Measurements from ENCODE around the gene MMP17. TPM values are rescaled to one million over a fixed set of nuclear protein-coding genes. Genes with fewer than 3 reads are reported as not detected.
"Not testable (repeated sequence)": the region's sequence is repeated elsewhere in the genome, so short reads cannot be mapped to it uniquely, and the experiment has no call there.

The MMP17 gene
- total RNA-seq, 4 donors from 2014 or later = 0.38 to 10.1 (median 4.1) TPM

- 81 to 89% methylated on average over 5 of the region's 5 CpGs for WGBS, 2 donors
- Histone ChIP-seq H3K27ac (no peak overlapping the region), H3K4me1 (peaks cover 0 to 11% of the 10 kb centered on the region in 2 donors)
Observed at GRCh38 chr12:131805421-131805820, 22.8 kb upstream of the MMP17 start.

DNA sequence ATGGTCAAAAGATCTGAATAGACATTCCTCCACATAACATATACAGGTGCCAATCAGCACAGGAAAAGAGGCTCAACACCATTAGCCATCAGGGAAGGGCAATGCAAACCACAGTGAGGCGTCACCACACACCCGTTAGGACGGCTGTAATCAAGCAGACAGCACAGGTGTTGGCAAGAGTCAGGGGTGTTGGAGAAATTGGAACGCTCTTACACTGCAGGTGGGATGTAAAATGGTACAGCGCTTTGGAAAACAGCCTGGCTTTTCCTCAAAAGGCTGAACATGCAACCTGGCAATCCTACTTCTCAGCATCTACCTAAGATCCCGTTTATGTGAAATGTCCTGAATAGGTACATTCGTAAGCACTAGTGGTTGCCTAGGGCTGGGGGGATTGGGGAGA, 21.5 kb upstream of the MMP17 start:
- H3K9me3 ChIP-seq = no peaks in the 10 kb centered on the region
- no peak overlapping the region for H3K4me3 ChIP-seq (replicated peaks in 1 of 3)
- no peak for TF ChIP-seq CTCF (IDR thresholded peaks at IDR 0.05)
- no peak for TF ChIP-seq POLR2A (IDR thresholded peaks at IDR 0.05)
- no peaks in the 10 kb centered on the region for H3K36me3 ChIP-seq
- DNase-seq = no peak
- 79 to 82% methylated on average over 7 of the region's 7 CpGs for WGBS, 2 donors
- no peak overlapping the region for H3K27ac ChIP-seq
- H3K27me3 ChIP-seq = no peaks in the 10 kb centered on the region
- intact Hi-C loops (cut with DNase I) = no loop called here
- peaks cover 0 to 11% of the 10 kb centered on the region in 2 donors for H3K4me1 ChIP-seq

More at GRCh38 chr12:131805421-131805820, 22.8 kb upstream of the MMP17 start:
- intact Hi-C loops (cut with DNase I) = no loop called here
- DNase-seq = no peak
- H3K4me3 ChIP-seq (replicated peaks in 1 of 3) = no peak overlapping the region
- no peak for TF ChIP-seq POLR2A (IDR thresholded peaks at IDR 0.05)
- TF ChIP-seq CTCF (IDR thresholded peaks at IDR 0.05) = no peak
- no peaks in the 10 kb centered on the region for H3K9me3 ChIP-seq
- H3K36me3 ChIP-seq = no peaks in the 10 kb centered on the region
- no peaks in the 10 kb centered on the region for H3K27me3 ChIP-seq

DNA sequence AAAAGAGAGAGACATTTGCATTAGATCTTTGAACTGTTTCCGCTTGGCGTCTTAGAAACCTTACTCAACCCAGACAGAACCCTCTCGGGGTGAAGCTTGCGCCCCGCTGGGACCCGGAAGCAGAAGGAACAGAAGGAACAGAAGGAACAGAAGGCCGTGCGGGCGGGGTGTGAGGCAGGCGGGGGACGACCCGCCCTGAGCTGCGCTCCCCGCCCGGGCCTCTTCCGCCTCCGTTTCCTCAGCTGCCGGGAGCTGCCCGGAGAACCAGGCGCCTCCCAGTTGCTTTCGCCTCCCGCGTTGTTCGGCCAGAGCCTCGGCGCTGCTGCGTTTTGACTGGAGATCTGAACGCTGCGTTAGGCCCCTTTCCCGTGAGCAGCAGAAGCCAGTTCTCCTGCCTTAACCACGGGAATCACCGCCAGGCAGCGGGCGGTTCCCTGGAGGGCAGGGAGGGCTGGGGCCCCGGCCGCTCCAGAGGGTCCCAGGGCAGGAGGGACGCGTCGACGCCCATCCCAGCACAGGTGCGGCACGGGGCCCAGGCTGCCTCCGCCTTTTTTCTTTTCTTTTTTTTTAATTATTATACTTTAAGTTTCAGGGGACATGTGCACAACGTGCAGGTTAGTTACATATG, 19.3 kb upstream of the MMP17 start:
- Histone ChIP-seq H3K27me3 (no peaks in the 10 kb centered on the region), H3K27ac (no peak overlapping the region), H3K9me3 (no peaks in the 10 kb centered on the region), H3K36me3 (no peaks in the 10 kb centered on the region), H3K4me3 (replicated peaks in 1 of 3) (no peak overlapping the region), H3K4me1 (peaks cover 0 to 7% of the 10 kb centered on the region in 2 donors)
- intact Hi-C loops (cut with DNase I) = no loop called here
- WGBS, 2 donors = 81 to 86% methylated on average over 44 of the region's 44 CpGs
- TF ChIP-seq POLR2A (IDR thresholded peaks at IDR 0.05) = no peak
- TF ChIP-seq CTCF (IDR thresholded peaks at IDR 0.05) = no peak
- no peak for DNase-seq

DNA sequence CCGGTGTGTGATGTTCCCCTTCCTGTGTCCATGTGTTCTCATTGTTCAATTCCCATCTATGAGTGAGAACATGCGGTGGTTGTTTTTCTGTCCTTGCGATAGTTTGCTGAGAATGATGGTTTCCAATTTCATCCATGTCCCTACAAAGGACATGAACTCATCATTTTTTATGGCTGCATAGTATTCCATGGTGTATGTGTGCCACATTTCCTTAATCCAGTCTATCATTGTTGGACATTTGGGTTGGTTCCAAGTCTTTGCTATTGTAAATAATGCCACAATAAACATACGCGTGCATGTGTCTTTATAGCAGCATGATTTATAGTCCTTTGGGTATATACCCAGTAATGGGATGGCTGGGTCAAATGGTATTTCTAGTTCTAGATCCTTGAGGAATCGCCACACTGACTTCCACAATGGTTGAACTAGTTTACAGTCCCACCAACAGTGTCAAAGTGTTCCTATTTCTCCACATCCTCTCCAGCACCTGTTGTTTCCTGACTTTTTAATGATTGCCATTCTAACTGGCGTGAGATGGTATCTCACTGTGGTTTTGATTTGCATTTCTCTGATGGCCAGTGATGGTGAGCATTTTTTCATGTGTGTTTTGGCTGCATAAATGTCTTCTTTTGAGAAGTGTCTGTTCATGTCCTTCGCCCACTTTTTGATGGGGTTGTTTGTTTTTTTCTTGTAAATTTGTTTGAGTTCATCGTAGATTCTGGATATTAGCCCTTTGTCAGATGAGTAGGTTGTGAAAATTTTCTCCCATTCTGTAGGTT, 18.5 kb upstream of the MMP17 start:
- H3K4me1 ChIP-seq; H3K4me3 ChIP-seq (replicated peaks in 1 of 3); H3K27me3 ChIP-seq; intact Hi-C loops (cut with DNase I); DNase-seq; H3K9me3 ChIP-seq; H3K27ac ChIP-seq; H3K36me3 ChIP-seq: not testable (repeated sequence)
- 92 to 96% methylated on average over 9 of the region's 9 CpGs for WGBS, 2 donors

DNA sequence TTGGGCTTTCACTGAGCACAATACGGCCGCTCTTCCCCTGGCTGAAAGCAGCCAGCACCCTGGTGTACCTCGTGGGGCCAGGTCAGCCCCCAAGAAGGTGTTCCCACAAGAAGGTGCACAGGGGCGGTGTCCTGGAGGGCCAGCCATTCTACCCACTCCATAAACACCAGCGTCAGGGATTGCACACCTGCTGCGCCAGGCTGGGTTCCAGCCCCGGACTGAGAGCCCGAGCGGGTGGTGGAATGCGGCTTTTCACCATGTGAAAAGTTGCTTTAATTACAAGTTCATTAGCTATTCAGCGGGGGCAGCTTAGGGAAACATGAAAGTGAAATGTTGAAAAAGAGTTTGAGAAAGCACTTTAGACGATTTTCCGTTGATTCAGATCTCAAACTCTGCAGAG, 17.5 kb upstream of the MMP17 start:
- intact Hi-C loops (cut with DNase I) = no loop called here
- WGBS, 2 donors = 55 to 72% methylated on average over 12 to 13 of the region's 13 CpGs
- Histone ChIP-seq H3K27me3 (no peaks in the 10 kb centered on the region), H3K27ac (no peak overlapping the region), H3K9me3 (no peaks in the 10 kb centered on the region), H3K36me3 (no peaks in the 10 kb centered on the region), H3K4me3 (replicated peaks in 1 of 3) (no peak overlapping the region), H3K4me1 (no peaks in the 10 kb centered on the region)
- no peak for DNase-seq
- TF ChIP-seq CTCF (IDR thresholded peaks at IDR 0.05) (no peak), POLR2A (IDR thresholded peaks at IDR 0.05) (no peak)

All from thyroid gland (tissue), 4 donors.